Activated naive CD8-positive, alpha-beta T cell (primary cell): ENCODE results near the gene MRPS35.

ENCODE experiments used
- H3K27ac Mint-ChIP-seq: one replicate; pipeline ENCODE4 v1.8.0; 2021; ENCODE audit warnings: mixed read lengths
- H3K27me3 Mint-ChIP-seq: one replicate; pipeline ENCODE4 v1.8.0; 2021; ENCODE audit warnings: mixed read lengths
- H3K36me3 Mint-ChIP-seq: one replicate; pipeline ENCODE4 v1.8.0; 2021; ENCODE audit warnings: mixed read lengths
- H3K4me1 Mint-ChIP-seq: one replicate; pipeline ENCODE4 v1.8.0; 2021; ENCODE audit warnings: low read depth, mixed read lengths
- H3K4me3 Mint-ChIP-seq: one replicate; pipeline ENCODE4 v1.8.0; 2021; ENCODE audit warnings: mild to moderate bottlenecking, mixed read lengths
- H3K9me3 Mint-ChIP-seq: one replicate; pipeline ENCODE4 v1.8.0; 2021; ENCODE audit warnings: low read depth, mixed read lengths

Gene MRPS35

GRCh38 chr12:27801630-27802029 is 91.0 kb downstream of the MRPS35 start:
- H3K27me3 Mint-ChIP-seq, result no peaks in the 10 kb centered on the region
- no peak overlapping the region for H3K4me3 Mint-ChIP-seq
- H3K4me1 Mint-ChIP-seq, result peaks cover 50% of the 10 kb centered on the region
- H3K36me3 Mint-ChIP-seq, result peaks cover 16% of the 10 kb centered on the region
- peak overlapping the region; percentile 68 for H3K27ac Mint-ChIP-seq
- no peaks in the 10 kb centered on the region for H3K9me3 Mint-ChIP-seq

- H3K27ac Mint-ChIP-seq, result peak overlapping the region; percentile 68
- peak overlapping the region; percentile 59 for H3K4me3 Mint-ChIP-seq
- H3K27me3 Mint-ChIP-seq, result no peaks in the 10 kb centered on the region
- peaks cover 11% of the 10 kb centered on the region for H3K36me3 Mint-ChIP-seq
- H3K4me1 Mint-ChIP-seq, result peaks cover 59% of the 10 kb centered on the region
- H3K9me3 Mint-ChIP-seq, result no peaks in the 10 kb centered on the region
Observed at GRCh38 chr12:27802511-27802910, 91.9 kb downstream of the MRPS35 start.

GRCh38 chr12:27802936-27803335 is 92.3 kb downstream of the MRPS35 start:
- H3K27me3 Mint-ChIP-seq, result no peaks in the 10 kb centered on the region
- peak overlapping the region; percentile 59 for H3K4me3 Mint-ChIP-seq
- peaks cover 63% of the 10 kb centered on the region for H3K4me1 Mint-ChIP-seq
- H3K9me3 Mint-ChIP-seq, result no peaks in the 10 kb centered on the region
- H3K36me3 Mint-ChIP-seq, result peaks cover 7% of the 10 kb centered on the region
- peak overlapping the region; percentile 68 for H3K27ac Mint-ChIP-seq

GRCh38 chr12:27805238-27805637 is 94.6 kb downstream of the MRPS35 start:
- Mint-ChIP-seq H3K9me3 (no peaks in the 10 kb centered on the region), H3K36me3 (no peaks in the 10 kb centered on the region), H3K4me1 (peaks cover 59% of the 10 kb centered on the region)

More at GRCh38 chr12:27805238-27805637, 94.6 kb downstream of the MRPS35 start:
- H3K27me3 Mint-ChIP-seq, result no peaks in the 10 kb centered on the region
- no peak overlapping the region for H3K4me3 Mint-ChIP-seq
- no peak overlapping the region for H3K27ac Mint-ChIP-seq
